HG02973 (cell line): ENCODE measurements around the gene DCDC2B.
A peak's percentile ranks its signal among the peaks of the same experiment; 100 is the strongest.
"Not testable (repeated sequence)": the region's sequence is repeated elsewhere in the genome, so short reads cannot be mapped to it uniquely, and the experiment has no call there.

Experiments
- ATAC-seq: cut with Tn5 transposase; IDR thresholded peaks from one replicate; pipeline ENCODE4 v1.9.1; 2021; ENCODE audit warnings: moderate library complexity; ENCODE audit not compliant: unreplicated experiment

DCDC2B gene

DNA sequence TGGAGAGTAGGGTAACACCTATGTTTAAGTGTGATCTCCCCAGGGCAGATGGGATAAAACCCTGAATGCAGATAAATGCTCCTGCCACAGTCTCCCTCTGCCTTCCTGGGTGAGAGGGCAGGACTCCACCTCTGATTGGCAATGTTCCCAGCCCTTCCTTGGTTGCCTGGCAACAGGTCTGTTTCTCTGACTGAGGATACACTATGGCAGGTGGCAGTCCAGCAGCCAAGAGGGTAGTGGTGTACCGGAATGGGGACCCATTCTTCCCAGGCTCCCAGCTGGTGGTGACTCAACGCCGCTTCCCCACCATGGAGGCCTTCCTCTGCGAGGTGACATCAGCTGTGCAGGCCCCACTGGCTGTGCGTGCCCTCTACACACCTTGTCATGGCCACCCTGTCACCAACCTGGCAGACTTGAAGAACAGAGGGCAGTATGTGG, at the start of gene DCDC2B:
Gene DCDC2B, plus strand, starts transcription at position 199 of the 438 bp plus-strand sequence. Its CDS starts 5 bp downstream, at position 204.
- no peak for ATAC-seq

DNA sequence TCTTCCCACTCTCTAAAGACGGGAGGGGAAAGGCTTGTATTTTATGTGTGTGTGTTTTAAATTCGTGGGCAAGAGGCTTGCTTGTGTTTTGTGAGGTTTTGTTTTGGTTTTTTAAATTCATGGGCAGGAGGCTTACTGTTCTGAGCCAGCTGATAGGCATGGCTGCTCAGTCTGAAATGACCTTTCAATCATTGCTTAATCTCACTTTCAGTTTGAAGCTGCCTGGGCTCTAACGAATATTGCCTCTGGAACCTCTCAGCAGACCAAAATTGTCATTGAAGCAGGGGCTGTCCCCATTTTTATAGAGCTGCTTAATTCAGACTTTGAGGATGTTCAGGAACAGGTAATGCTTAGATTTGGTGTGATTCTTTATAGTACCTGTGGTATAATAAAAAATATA, 49.7 kb upstream of the DCDC2B start:
- ATAC-seq = no peak

DNA sequence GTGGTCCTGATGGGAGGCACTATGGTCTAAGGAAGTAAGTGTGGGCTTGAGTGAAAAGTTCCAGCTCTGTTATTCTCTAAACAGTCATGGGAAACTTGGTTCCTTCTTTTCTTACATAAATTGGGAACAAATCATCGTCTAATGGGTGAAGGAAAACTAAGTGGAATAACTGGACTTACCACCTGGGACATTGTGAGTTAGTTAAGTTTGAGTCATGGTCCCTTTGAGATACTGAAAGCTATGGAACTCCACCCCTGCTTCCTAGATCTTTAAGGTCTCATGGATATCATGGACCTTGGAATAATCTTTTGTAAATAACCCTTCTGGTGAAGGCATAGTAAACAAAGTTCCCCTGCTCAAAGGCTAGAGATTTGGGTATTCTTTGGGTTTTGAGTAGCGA, 45.5 kb upstream of the DCDC2B start:
- ATAC-seq = no peak

DNA sequence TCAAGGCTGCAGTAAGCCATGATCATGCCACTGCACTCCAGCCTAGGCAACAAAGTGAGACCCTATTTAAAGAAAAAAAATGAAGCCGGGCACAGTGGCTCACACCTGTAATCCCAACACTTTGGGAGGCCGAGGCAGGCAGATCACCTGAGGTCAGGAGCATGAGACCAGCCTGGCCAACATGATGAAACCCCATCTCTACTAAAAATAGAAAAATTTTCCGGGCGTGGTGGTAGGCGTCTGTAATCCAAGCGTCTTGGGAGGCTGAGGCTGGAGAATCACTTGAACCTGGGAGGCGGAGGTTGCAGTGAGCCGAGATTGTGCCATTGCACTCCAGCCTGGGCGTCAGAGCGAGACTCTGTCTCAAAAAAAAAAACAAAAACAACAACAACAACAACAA, 43.3 kb upstream of the DCDC2B start:
- ATAC-seq = not testable (repeated sequence)

DNA sequence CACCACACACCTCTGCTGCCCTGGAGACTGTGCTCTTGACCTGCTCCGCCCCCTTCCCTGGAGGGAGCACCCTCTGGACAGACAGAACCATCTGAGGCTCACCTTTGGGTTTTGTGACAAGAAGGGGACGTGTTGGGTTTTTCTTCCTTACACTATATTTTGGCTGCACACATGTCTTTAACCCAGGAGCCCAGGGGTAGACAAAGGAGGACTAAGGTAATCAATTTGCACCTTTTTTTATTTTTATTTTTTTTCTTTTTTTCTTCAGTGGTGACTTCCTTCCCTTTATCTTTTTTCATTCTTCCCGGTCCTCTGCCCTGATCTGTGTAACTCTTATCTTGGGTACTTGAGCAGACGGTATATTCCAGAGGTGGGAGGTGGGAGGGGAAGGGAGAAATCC, 37.9 kb upstream of the DCDC2B start:
- ATAC-seq = no peak

DNA sequence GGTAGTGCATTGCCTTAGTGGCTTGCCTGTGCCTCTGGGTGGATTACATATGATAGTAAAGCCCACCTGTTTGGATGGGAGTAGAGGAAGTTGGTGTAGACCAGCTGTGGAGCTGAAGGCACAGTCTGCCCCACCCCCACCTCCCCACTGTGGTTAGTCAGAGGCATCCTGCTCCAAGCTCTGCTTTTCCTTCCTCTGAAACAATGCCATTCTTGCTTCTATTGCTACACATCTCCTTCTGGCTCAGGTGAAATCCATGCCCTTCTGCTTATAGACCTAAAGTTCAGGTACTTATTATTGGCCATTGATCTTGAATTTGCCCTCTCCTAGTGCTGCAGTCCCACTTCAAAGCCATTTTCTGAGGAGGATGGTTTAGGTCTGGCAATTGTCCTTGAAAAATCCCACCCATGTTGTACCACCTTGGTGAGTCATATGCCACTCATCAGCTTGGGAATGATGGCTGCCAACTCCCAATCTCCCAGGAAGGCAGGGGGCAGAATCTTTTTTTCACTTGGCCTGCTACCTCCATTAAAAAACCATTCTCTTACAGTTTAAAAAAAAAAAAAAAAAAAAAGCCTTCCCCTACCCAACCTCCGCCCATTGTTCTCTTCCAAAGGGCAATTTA, 36.2 kb upstream of the DCDC2B start:
- no peak for ATAC-seq

DNA sequence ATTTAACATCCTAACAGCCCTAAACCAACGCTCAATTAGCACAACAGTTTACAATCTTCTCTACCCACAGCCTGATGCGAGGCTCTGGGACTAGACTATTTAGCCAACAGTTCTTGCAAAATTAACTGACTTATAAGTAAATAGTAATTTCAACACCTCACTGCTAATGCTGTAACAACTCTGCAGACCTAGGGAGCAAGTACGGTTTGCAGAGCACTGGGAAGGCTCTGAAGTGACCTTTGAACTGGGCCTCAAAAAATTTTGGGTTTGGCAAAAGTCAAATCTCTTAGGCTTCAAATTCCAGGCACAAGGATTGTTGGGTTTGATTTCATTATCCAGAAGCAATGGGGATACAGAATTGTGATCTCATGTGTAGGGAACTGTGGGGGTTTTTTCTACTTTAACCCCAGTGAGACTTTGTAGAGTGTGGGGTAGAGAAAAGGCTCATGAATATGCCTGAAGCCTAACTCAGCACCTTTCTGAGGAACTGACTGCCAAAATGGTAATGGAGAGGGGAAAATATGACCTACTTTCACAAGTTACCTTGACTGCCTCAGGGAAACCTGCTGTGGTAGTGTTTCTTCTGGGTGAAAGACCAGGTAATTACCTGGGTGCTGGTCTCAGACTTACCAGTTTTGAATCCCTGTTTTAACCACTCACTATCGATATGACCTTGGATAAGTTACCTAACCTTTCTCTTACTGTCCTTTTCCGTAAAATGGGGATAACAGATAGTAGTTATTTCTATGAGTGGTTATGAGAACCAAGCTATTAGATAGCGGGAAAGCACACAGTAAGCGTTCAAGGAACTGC, 30.3 kb upstream of the DCDC2B start:
- no peak for ATAC-seq

DNA sequence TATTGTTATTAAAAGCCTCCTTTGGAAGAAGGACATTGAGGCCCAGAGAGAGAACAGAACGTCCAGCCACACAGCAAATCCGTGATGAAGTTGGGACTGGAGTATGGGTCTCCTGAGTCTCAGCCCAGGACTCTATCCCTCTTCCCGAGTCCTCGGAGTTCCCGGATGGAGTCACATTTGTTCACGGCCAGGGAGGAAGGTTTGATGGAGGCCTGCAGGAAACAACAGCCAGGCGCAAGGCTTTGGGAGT, 29.8 kb upstream of the DCDC2B start:
- ATAC-seq = no peak

GRCh38 chr1:32179443-32180185, 29.3 kb upstream of the DCDC2B start, which contains the start of gene TXLNA:
Gene TXLNA, plus strand, starts transcription at chr1:32179675. Its CDS starts 671 bp downstream, at chr1:32180346.
- peak; percentile 77 for ATAC-seq

GRCh38 chr1:32180186-32181060, 28.5 kb upstream of the DCDC2B start:
- ATAC-seq = no peak

DNA sequence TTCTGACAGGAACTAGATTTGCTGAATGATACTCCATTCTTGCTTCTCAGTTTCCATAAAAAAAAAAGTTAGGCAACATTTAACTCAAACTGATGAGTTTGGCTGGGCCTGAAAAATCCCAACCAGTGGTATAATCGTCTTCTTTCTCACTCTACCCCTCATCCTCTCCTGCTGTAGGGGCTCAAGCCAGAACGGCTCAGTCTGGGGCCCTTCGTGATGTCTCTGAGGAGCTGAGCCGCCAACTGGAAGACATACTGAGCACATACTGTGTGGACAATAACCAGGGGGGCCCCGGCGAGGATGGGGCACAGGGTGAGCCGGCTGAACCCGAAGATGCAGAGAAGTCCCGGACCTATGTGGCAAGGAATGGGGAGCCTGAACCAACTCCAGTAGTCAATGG, 27.8 kb upstream of the DCDC2B start:
- ATAC-seq = no peak

- no peak for ATAC-seq
Measured at GRCh38 chr1:32181563-32181962, 27.3 kb upstream of the DCDC2B start.

DNA sequence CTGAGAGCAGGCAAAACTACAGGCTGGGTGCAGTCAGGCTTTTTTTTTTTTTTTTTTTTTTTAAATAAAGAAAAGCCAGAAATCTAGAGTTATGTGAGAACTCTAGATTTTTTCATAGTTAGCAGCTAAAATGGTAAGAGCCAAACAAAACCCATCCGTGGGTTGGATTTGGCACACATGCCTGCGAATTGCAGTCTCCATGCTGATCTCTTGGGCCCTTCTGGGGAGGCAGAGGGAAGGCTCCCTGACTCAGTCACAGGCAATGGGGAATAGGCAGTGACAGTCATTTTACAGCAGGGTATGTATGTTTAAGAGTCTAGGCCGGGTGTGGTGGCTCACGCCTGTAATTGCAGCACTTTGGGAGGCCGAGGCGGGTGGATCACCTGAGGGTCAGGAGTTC, 26.8 kb upstream of the DCDC2B start:
- no peak for ATAC-seq

DNA sequence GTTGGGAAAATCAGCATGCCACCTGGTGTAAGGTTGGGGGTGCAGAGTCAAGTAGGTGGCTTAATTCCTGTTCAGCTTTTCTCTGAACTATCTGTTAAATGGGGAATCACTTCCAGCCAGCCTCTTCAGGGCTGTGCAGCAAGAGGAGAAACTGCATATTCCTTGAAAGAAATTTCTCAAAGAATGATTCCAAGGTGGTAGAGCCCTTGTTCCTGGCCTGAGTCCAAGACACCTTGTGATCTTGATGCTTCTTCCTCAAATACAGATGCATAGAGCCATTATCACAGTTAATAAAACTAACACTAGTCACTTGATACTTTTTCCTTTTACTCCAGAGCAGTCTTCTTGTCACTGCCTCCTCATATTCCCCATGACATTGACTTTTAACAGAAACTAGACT, 24.2 kb upstream of the DCDC2B start:
- ATAC-seq = no peak

GRCh38 chr1:32186077-32186476, 22.8 kb upstream of the DCDC2B start:
- no peak for ATAC-seq

DNA sequence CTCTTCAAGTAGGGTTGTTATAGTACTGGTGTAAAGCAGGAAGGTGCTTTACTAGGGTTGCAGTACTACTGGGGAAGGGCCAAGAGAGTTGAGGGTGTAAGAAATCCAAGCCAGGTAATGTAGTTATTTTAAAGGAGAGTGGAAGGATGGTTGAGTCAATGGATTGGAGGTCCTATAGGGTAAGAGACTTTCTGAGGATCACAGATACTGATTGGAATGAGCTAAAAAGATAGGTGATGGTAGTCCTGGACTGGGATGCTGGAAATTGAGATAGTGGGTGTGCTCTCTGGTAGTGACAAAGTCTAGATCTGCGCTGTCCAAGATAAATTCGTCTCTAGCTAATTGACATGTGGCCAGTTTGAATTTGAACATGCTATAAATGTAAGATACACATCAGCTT, 22.4 kb upstream of the DCDC2B start:
- no peak for ATAC-seq

DNA sequence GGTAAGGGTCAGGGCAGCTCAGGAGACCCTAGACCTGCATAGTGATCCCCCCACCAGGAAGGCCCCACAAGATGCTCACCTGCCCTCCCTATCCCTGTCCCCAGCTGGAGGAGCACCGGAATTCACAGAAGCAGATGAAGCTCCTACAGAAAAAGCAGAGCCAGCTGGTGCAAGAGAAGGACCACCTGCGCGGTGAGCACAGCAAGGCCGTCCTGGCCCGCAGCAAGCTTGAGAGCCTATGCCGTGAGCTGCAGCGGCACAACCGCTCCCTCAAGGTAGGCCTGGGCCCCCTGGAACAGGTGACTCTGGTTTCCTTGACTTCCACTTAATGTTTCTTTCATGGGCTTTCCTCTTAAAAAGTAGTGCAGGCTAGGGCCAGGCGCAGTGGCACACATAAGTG, 21.0 kb upstream of the DCDC2B start:
- no peak for ATAC-seq

DNA sequence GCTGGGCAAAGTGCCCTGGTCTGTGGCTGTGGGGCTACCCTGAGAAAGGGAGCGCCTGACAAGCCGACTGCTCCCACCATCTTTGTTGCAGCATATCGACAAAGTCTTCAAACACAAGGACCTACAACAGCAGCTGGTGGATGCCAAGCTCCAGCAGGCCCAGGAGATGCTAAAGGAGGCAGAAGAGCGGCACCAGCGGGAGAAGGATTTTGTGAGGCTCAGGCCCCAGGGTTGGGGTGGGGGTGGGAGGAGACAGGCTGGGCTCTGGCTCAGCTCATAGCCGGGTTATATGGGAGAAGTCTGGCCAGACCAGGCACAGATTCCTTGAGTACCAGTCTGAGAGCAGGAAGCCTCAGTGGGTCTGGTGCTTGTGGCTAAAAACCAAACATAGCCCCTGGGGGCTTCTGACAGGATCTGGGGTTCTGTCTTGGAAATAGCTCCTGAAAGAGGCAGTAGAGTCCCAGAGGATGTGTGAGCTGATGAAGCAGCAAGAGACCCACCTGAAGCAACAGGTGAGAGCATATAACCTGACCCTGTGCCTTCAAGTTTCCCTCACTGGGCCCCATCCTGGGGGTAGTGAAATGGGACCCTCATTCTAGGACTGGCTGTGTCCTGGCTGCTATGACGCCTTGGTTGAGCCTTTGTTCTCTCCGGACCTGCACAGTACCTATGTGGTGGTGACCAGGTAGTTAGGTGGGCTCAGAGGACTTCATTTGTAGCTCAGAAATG, 16.5 kb upstream of the DCDC2B start:
- no peak for ATAC-seq

- no peak for ATAC-seq
Measured at GRCh38 chr1:32194984-32195383, 13.9 kb upstream of the DCDC2B start.

GRCh38 chr1:32195531-32195930, 13.4 kb upstream of the DCDC2B start:
- no peak for ATAC-seq
